ENCODE measurements around the gene PYM1.
"Not testable (repeated sequence)": the region's sequence is repeated elsewhere in the genome, so short reads cannot be mapped to it uniquely, and the experiment has no call there.

The PYM1 gene

GRCh38 chr12:55938826-55939501, 11.3 kb upstream of the PYM1 start:
- DNase-seq = no peak

DNA sequence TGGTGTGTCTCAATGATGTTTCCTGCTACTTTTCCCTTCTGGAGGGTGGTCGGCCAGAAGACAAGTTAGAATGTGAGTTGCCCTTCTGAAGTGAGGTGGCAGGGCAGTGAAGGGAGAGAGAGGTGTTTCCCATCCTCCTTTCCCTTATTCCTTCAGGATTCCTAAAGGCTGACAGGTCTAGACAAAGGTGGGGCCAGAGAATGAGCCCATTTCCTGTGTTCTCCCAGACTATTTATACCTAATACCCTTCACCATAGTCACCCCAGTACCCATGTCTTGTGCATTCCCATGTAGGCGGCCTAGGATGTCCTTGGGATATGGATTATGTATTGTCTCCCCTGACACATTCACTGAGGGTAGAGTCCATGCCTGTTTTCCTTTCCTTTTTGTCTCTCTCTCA, 10.3 kb upstream of the PYM1 start:
- DNase-seq = no peak

- no peak for DNase-seq
These were observed 8.1 kb upstream of the PYM1 start for GRCh38 chr12:55935738-55936151.

GRCh38 chr12:55934773-55935172, 7.1 kb upstream of the PYM1 start:
- no peak for DNase-seq

DNA sequence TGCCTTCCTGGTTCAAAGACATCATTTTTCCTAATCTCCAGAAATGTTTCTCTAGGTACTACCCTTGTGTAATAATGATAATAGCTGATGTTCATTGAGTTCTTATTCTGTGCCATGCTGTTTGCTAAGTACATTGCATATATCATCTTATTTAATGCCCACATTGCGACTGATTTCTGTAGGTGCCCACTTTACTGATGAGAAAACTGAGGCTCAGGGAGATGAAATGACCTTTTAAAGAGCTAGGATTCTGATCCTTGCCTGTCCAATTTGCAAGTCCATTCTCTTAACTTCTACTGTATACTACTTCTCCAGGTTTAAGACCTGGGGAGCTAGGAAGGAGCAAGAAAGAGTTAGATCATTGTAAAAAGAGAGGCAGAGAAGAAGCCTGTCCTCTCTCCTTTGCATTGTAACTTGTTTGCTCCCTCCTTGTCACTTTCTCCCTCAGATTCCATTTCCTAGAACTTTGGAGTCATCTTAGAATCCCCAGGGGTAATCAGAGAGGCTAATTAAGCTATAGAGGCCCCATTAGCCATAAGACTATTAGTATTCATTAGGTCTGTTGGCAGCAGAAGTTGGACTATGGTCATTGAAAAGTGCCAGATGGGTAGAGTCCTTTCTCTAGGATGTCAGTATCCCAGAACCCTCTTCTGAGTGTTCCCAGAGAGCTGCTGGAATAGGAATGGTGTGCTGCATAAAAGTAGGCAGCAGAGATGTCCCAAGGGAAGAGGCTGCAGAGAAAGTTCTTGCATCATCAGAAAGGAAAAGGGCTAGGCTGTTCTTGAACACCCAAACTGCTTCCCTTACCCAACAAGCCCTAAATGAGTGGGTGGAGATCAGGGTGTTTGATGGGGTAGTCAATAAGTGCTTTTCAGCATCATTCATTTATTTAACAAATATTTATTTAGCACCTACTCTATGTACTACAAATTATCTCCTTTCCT, 6.4 kb upstream of the PYM1 start:
- no peak for DNase-seq

DNA sequence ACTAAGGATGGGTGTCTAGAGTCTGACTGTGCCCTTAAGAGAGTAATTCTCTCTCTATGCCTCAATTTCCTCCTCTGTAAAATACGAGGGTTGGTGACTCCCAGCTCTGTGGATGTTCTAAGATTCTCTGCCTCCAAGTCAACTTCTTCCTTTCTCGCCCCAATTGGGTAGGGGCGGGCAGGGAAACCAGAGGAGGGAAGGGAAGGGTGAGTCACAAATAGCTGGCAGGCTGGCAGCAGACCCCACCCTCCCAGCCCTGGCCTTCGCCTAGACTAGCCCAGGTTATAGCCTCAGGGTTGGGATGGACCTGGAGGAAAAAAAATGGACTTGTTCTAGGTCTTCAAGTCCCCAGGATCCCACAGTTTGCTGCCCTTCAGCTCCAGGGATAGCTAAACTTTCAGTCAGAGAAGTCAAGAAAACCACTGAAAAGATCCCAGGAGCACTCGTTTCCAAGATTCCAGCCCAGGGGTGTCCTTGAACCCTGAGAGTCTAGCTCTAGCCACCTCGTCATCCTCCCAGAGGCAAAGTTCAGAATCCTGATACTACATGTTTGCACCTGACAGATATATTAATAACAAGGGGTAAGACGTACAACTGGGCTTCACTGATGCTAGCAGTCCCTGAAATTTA, 5.6 kb upstream of the PYM1 start:
- no peak for DNase-seq

GRCh38 chr12:55932551-55932910, 4.8 kb upstream of the PYM1 start:
- no peak for DNase-seq

- peak; percentile 38 for DNase-seq
These were observed 4.3 kb upstream of the PYM1 start for GRCh38 chr12:55931780-55932550.

GRCh38 chr12:55931317-55931779, 3.7 kb upstream of the PYM1 start:
- DNase-seq = no peak

DNA sequence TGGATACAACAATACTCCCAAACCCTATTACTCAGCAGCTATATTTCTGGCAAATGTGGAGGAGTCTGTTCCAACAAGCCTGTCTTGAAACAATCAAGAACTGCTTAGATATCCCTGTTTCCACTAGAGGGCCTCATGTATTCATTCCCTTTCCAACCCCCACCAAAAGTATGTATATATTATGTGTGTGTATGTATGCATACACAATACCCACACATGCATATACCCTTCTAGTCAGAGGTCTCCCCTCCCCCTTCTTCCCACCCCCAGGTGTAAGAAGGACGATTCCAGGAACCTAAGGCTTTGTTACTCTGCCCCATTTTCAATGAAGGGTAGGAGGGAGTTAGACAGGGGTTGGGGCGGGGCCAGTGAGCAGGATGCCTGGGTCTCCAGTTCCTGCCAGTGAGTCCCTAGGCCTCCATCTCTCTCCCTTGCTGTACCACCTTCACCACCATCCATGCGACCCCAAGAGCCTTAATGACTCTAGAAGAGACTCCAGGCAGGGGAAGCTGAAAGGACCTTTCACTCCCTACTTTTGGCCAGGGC, 3.1 kb upstream of the PYM1 start, which contains the start of gene DGKA:
DGKA (plus strand) TSS at position 392 of the 546 bp plus-strand sequence. CDS start 5,342 bp downstream, outside the sequence.
- DNase-seq = peak; percentile 24

- DNase-seq = no peak
These were observed 1.7 kb upstream of the PYM1 start for GRCh38 chr12:55929306-55929791.

DNA sequence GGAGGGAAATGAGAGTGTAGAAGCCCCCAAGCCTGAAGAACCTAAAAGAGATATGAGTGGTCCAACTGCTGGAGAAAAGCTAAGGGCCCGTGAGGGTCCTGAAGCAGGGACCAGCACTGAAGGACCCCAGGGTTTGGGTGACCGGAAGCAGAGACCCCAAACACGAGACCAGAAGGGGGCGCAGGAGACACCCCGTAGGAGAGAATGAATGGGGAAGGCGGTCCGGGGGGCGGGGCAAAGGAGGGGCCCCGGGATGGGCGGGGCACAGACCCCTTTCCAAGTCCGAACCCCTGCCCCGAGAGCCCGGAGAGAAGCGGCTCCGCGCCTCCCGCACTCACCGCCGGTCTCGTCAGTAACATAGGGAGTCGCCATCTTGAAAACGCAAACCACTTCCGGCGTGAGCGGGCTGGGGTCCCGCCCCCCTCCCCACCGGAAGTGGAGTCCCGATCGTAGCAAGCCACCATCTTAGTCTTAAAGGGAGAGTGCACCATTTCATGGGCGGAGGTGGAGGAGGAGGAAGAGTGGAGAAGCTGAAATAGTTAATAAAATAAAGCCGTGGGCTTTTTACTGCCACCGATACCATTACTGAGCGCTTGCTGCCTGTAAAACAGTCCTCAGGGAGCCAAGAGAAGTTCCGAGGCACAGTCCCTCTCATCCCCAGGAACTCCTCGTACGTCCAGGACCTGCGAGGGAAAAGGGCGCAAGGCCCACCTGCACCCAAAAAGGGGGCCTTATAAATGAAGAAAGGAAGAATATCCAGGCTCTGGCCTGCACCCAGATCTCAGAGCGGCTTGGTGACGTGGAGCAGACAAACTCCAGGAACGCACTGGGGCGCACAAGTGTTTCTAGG, 731 bp downstream of the PYM1 start:
- DNase-seq = peak; percentile 93

- DNase-seq = peak; percentile 44
These were observed 1.6 kb downstream of the PYM1 start for GRCh38 chr12:55925870-55926737.

DNA sequence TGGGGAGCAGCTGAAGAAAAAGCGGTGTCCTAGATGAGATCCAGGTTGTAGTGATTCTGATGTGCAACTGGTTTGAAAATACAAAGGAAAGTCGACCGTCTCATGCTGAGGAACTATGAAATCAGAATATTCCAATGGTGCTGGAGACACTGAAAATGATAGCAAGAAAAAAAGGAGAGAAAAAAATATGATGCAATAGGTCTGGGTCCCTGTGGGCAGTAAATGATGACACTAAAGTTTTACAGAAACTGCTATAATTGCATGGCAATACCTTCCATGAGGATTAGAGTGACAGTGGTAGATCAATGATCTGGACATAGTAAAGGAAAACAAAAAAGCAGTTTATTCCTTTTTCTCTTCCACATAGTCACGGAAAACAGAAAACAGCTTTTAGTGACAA, 2.3 kb downstream of the PYM1 start:
- no peak for DNase-seq

DNA sequence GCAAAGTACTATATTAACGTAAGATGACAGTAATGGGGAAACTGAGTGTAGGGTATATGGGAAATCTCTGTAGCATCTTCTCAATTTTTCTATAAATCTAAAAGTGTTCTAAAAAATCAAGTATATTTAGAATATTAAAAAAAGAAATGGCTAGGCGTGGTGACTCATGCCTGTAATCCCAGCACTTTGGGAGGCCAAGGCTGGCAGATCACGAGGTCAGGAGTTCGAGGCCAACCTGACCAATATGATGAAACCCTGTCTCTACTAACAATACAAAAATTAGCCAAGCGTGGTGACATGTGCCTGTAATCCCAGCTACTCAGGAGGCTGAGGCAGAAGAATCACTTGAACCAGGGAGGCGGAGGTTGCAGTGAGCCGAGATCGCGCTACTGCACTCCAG, 4.0 kb downstream of the PYM1 start:
- not testable (repeated sequence) for DNase-seq

DNA sequence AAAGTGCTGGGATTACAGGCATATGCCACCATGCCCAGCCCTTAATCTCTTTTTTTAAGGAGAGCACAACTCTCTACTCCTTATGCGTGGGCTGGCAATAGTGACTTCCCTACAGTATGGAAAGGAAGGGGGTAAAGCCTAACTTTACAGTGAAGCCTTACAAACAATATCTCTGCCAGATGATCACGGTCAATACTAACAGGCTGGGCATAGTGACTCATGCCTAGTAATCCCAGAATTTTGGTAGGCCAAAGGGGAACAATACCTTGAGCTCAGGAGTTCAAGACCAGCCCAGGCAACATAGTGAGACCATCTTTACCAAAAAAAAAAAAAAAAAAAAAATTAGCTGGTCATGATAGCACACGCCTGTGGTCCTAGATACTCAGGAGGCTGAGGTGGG, 5.6 kb downstream of the PYM1 start:
- DNase-seq = no peak

- not testable (repeated sequence) for DNase-seq
These were observed 8.7 kb downstream of the PYM1 start for GRCh38 chr12:55919032-55919431.

DNA sequence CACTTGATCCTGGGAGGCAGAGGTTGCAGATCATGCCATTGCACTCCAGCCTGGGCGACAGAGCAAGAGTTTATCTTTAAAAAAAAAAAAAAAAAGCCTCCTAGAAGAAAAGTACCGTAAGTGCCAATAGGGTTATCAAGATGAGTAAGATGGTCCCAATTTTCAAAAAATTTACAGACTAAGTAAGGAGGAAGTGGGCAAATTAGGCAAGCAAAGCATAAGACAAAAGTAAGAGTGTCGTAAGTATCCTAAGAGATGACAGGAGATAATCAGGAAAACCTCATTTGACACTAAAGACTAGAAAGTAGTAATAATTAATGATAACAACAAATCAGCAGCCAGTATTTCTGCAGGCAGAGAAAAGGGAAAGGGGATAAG, 12.2 kb downstream of the PYM1 start:
- no peak for DNase-seq

GRCh38 chr12:55912908-55913307, 14.8 kb downstream of the PYM1 start:
- DNase-seq = no peak

GRCh38 chr12:55909513-55909884, 18.2 kb downstream of the PYM1 start:
- no peak for DNase-seq
